Measurements from ENCODE around the gene JHY. TPM values are rescaled to one million over a fixed set of nuclear protein-coding genes. Genes with fewer than 3 reads are reported as not detected.
A peak's percentile ranks its signal among the peaks of the same experiment; 100 is the strongest.

Gene JHY
- total RNA-seq, 6 experiments from 2014 or later = 0.10 to 0.37 (median 0.22) TPM; not detected in 1

- intact Hi-C loops (cut with DNase I) = no loop called here
- Histone ChIP-seq H3K9me3 (no peaks in the 10 kb centered on the region), H3K4me3 (no peak overlapping the region), H3K36me3 (no peaks in the 10 kb centered on the region), H3K27me3 (no peaks in the 10 kb centered on the region), H3K4me1 (no peaks in the 10 kb centered on the region), H3K27ac (no peak overlapping the region)
- ATAC-seq (peak in 3 of 4 donors; percentile 34 to 47 (median 42)), DNase-seq (no peak)
- 30% methylated on average over 10 of the region's 10 CpGs for WGBS (ENCODE audit: insufficient coverage, low coverage, low lambda C conversion rate, missing lambda C conversion rate)
- TF ChIP-seq CTCF (IDR thresholded peaks at IDR 0.05) = no peak
Observed at GRCh38 chr11:122843281-122844141, 39.0 kb upstream of the JHY start.

DNA sequence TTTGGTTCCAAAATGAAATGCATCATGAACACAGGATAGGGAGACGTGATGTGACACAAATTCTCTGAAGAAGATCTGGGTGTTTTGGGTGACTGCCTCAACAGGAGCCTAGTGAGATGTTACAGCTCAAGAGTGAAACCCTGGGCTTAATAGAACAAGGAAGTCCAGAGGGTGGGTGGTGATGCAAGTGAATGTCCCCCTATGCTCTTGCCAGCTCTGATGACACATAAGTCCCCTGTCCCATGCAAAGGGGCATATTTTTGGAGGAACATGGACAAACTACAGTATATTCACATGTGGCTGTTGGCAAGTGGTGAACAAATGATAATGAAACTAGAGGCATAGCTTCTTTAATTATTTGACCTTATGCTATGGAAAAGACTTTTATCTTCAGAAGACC, 35.1 kb upstream of the JHY start:
- ATAC-seq (no peak), DNase-seq (no peak)
- intact Hi-C loops (cut with DNase I) = no loop called here
- no peaks in the 10 kb centered on the region for H3K9me3 ChIP-seq
- H3K27ac ChIP-seq = no peak overlapping the region
- 30% methylated on average over 1 of the region's 1 CpG for WGBS (ENCODE audit: insufficient coverage, low coverage, low lambda C conversion rate, missing lambda C conversion rate)
- no peaks in the 10 kb centered on the region for H3K27me3 ChIP-seq
- TF ChIP-seq POLR2A (IDR thresholded peaks at IDR 0.05) = no peak
- TF ChIP-seq CTCF (IDR thresholded peaks at IDR 0.05) = no peak
- no peaks in the 10 kb centered on the region for H3K36me3 ChIP-seq
- no peaks in the 10 kb centered on the region for H3K4me1 ChIP-seq
- H3K4me3 ChIP-seq = no peak overlapping the region

DNA sequence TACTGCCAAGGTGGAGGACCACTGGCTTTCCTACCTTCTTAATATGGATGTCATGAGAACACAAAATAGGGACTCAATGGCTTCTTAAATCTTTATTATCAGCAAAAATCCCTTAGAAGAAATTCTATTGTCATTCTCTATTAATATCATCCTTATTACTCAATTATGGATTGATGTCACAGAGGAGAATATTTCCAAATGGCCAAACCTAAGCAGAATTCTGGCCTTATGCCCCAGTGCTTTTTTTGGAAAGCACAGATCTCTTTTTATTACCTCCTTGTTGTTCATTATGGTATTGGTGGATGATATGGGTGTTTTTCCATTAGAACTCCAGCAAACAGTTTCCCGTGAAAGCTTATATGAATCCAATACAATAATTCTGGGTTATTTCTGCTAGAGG, 34.4 kb upstream of the JHY start:
- TF ChIP-seq POLR2A (IDR thresholded peaks at IDR 0.05) = no peak
- no peak for TF ChIP-seq CTCF (IDR thresholded peaks at IDR 0.05)
- Histone ChIP-seq H3K9me3 (no peaks in the 10 kb centered on the region), H3K36me3 (no peaks in the 10 kb centered on the region), H3K4me3 (no peak overlapping the region), H3K27ac (no peak overlapping the region), H3K4me1 (no peaks in the 10 kb centered on the region), H3K27me3 (no peaks in the 10 kb centered on the region)
- ATAC-seq (no peak), DNase-seq (no peak)
- intact Hi-C loops (cut with DNase I) = no loop called here
- 75% methylated on average over 1 of the region's 1 CpG for WGBS (ENCODE audit: insufficient coverage, low coverage, low lambda C conversion rate, missing lambda C conversion rate)

GRCh38 chr11:122850076-122850631, 32.4 kb upstream of the JHY start:
- Histone ChIP-seq H3K4me1 (no peaks in the 10 kb centered on the region), H3K36me3 (no peaks in the 10 kb centered on the region), H3K27me3 (no peaks in the 10 kb centered on the region), H3K9me3 (no peaks in the 10 kb centered on the region), H3K27ac (no peak overlapping the region), H3K4me3 (no peak overlapping the region)
- DNase-seq (no peak), ATAC-seq (no peak)
- TF ChIP-seq POLR2A (IDR thresholded peaks at IDR 0.05) = no peak
- TF ChIP-seq CTCF (IDR thresholded peaks at IDR 0.05) = no peak
- intact Hi-C loops (cut with DNase I) = loop anchor here in 1 of 2 donors (10.0 kb wide), 1 partner anchor 225 kb away; no protein-coding TSS in a partner anchor
- 33% methylated on average over 5 of the region's 7 CpGs for WGBS (ENCODE audit: insufficient coverage, low coverage, low lambda C conversion rate, missing lambda C conversion rate)
